Activated CD8-positive, alpha-beta T cell treated with anti-CD3 and anti-CD28 coated beads for 36 hours (primary cell): Measurements from ENCODE around the gene PRR23E. TPM values are rescaled to one million over a fixed set of nuclear protein-coding genes. Genes with fewer than 3 reads are reported as not detected.

Experiments used
- ATAC-seq: fragments of 200-7000 bp; cut with Tn5 transposase; one replicate; pipeline ENCODE4 v1.10.0; 2021; ENCODE audit warnings: mild to moderate bottlenecking, moderate library complexity
- CTCF ChIA-PET: fragments of 350-600 bp; sonication (Branson Sonifier 250); formaldehyde crosslinking; loops from one replicate; lab custom pipeline; 2021; ENCODE audit warnings: antibody characterized with exemption; lab: Charles Lee
- POLR2A ChIA-PET: fragments of 350-600 bp; sonication (Branson Sonifier 250); formaldehyde crosslinking; loops from one replicate; lab custom pipeline; 2021; ENCODE audit warnings: antibody characterized with exemption; lab: Charles Lee
- DNase-seq: peaks from one replicate; pipeline ENCODE4 v3.0.0-alpha.2; 2020
- H3K27ac Mint-ChIP-seq: one replicate; pipeline ENCODE4 v1.8.0; 2021; ENCODE audit warnings: mild to moderate bottlenecking, mixed read lengths
- H3K27me3 Mint-ChIP-seq: one replicate; pipeline ENCODE4 v1.8.0; 2021; ENCODE audit warnings: mixed read lengths
- H3K36me3 Mint-ChIP-seq: one replicate; pipeline ENCODE4 v1.8.0; 2021; ENCODE audit warnings: low read depth, mixed read lengths
- H3K4me1 Mint-ChIP-seq: one replicate; pipeline ENCODE4 v1.8.0; 2021; ENCODE audit warnings: low read depth, mixed read lengths
- H3K4me3 Mint-ChIP-seq: one replicate; pipeline ENCODE4 v1.8.0; 2021; ENCODE audit warnings: mild to moderate bottlenecking, moderate library complexity, mixed read lengths
- H3K9me3 Mint-ChIP-seq: one replicate; pipeline ENCODE4 v1.8.0; 2021; ENCODE audit warnings: mixed read lengths
- intact Hi-C: fragments of 100-400 bp; cut with micrococcal nuclease; formaldehyde crosslinking; loops from one replicate; pipeline ENCODE4 v1.10.0; 2022
- total RNA-seq, 2 experiments: library from RNA; stranded (reverse); gene quantifications; one replicate each; pipeline ENCODE4 v1.2.3, GENCODE V29; 2021
- TF ChIP-seq, protein P1 (sequence below): fragments of 200-600 bp; IDR thresholded peaks from one replicate; pipeline ENCODE4 v1.8.0; 2022; ENCODE audit warnings: antibody characterized with exemption, mild to moderate bottlenecking

The PRR23E gene
- total RNA-seq, 2 experiments from 2014 or later, result not detected

DNA sequence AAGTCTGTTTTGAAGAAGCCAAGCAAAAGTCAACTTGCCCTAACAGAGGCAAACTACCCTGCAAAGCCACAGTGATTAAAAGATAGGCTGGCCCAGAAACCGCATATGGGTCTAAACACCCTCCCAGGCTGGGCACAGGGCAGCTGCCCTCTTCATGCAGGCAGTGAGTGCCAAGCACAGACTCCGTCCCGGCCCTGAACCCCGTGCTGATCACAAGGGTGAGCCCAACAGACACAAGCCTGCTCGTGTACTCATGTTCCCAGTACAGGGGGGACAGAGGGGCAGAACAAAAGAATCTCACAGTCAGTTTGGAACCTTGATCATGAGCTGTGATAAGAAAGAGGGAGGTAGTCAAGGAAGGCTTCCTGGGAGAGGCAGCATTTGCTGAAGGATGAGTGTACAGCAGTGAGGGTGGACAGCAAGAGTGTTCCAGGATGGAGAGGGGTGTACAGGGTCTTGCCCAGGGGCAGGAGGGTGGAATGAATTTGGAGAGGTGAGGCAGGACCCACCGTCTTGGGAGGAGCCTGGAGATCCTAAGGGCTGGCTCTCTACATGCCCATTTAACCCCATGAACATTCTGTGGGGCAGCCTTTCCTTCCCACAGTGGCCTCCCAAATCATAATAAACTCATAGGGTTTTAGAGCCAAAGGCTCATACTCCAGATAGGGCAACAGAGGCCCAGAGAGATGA lies 43.2 kb upstream of the PRR23E start:
- intact Hi-C loops, result no loop called here
- DNase-seq (no peak), ATAC-seq (no peak)
- Mint-ChIP-seq H3K36me3 (no peaks in the 10 kb centered on the region), H3K4me1 (no peaks in the 10 kb centered on the region), H3K27ac (no peak overlapping the region), H3K27me3 (no peaks in the 10 kb centered on the region), H3K9me3 (no peaks in the 10 kb centered on the region), H3K4me3 (no peak overlapping the region)
- ChIA-PET POLR2A (no interaction called here), CTCF (no interaction called here)
- TF ChIP-seq, protein P1, sequence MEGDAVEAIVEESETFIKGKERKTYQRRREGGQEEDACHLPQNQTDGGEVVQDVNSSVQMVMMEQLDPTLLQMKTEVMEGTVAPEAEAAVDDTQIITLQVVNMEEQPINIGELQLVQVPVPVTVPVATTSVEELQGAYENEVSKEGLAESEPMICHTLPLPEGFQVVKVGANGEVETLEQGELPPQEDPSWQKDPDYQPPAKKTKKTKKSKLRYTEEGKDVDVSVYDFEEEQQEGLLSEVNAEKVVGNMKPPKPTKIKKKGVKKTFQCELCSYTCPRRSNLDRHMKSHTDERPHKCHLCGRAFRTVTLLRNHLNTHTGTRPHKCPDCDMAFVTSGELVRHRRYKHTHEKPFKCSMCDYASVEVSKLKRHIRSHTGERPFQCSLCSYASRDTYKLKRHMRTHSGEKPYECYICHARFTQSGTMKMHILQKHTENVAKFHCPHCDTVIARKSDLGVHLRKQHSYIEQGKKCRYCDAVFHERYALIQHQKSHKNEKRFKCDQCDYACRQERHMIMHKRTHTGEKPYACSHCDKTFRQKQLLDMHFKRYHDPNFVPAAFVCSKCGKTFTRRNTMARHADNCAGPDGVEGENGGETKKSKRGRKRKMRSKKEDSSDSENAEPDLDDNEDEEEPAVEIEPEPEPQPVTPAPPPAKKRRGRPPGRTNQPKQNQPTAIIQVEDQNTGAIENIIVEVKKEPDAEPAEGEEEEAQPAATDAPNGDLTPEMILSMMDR, result no peak

DNA sequence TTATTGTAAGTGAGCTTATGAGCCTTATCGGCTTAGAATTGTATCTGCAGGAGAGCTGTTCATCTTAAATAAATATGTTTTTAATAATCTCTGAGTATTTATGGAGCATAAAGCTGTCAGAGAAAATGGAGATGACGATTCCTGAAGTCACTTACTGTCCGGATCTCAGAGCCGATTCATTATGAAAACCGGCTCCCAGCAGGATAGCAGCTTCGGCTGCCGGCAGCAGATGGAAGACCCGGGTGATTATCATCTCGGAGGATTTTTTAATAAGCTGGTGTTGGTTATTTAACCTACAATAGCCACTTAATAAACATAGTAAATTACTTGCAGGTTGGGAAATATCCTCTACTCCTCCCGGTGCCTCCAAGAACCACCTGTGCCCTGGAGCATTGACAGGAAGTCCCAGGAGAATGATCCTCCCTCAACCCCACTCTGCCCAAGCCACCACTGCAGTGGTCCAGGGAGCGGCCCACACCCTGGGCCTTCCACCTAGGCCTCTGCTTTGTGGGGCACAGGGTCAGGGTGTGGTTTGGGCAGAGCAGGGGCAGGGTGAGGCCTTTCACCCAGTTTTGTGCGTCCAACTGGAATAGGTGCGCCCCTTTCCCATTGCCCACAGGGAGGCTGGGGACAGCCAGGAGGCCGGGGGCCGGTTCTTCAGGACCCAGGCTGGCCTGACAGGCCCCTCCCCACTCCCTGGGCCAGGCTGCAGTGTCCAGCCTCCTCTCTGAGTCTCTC lies 42.2 kb upstream of the PRR23E start:
- no peaks in the 10 kb centered on the region for H3K9me3 Mint-ChIP-seq
- no peak overlapping the region for H3K4me3 Mint-ChIP-seq
- H3K4me1 Mint-ChIP-seq, result no peaks in the 10 kb centered on the region
- intact Hi-C loops, result no loop called here
- TF ChIP-seq, protein P1, result no peak
- H3K27me3 Mint-ChIP-seq, result no peaks in the 10 kb centered on the region
- H3K27ac Mint-ChIP-seq, result no peak overlapping the region
- no peak for ATAC-seq
- ChIA-PET CTCF (no interaction called here), POLR2A (interaction anchor here (1.0 kb wide), 1 partner anchor 14 kb away, joined by 4 read pairs; no protein-coding TSS in a partner anchor)
- no peak for DNase-seq
- H3K36me3 Mint-ChIP-seq, result no peaks in the 10 kb centered on the region

DNA sequence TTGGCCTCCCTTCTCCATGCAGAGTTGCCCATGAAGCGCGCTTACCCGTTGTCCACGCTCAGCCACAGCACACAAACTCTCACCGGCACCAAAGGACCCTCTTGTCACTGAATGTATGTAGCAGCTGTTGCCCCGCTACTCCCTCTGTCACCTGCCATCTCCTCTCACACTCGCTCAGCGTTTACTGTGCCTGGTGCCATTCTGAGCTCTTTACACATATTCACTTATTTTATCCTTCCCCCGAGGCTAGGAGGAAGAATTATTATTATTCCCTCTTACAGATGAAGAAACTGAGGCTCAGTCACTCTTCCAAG lies 41.7 kb upstream of the PRR23E start:
- Mint-ChIP-seq H3K27me3 (no peaks in the 10 kb centered on the region), H3K27ac (no peak overlapping the region), H3K36me3 (no peaks in the 10 kb centered on the region), H3K4me3 (no peak overlapping the region), H3K4me1 (no peaks in the 10 kb centered on the region), H3K9me3 (no peaks in the 10 kb centered on the region)
- TF ChIP-seq, protein P1, result no peak
- DNase-seq (no peak), ATAC-seq (no peak)
- ChIA-PET POLR2A (interaction anchor here (1.0 kb wide), 1 partner anchor 15 kb away, joined by 4 read pairs; no protein-coding TSS in a partner anchor), CTCF (no interaction called here)
- intact Hi-C loops, result no loop called here

DNA sequence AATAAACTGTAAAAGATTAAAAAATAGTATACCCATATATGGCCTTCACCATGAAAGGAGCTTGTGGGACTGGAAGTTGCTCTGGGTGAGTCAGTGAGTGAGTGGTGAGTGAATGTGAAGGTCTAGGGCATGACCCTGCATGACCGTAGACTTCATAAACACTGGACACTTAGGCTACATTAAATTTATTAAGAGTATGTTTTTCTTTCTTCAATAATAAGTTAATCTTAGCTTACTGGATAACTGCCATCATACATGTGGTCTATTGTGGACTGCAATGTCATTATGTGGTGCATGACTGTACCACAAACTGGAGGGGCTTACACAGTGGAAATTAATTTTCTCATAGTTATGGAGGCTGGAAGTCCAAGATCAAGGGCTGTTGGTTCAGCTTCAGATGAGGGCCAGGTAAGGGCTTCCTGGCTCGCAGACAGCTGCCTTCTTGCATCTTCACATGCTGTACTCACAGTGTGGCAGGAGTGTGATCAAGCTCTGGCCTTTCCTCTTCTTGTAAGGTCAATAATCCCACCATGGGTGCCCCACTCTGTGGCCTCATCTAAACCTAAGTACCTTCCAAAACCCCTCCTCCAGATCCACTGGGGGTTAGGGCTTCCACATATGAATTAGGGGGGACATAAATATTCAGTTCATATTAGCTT lies 40.8 kb upstream of the PRR23E start:
- intact Hi-C loops, result no loop called here
- Mint-ChIP-seq H3K27ac (no peak overlapping the region), H3K4me3 (no peak overlapping the region), H3K36me3 (no peaks in the 10 kb centered on the region), H3K9me3 (no peaks in the 10 kb centered on the region), H3K27me3 (no peaks in the 10 kb centered on the region), H3K4me1 (no peaks in the 10 kb centered on the region)
- TF ChIP-seq, protein P1, result no peak
- DNase-seq (no peak), ATAC-seq (no peak)
- ChIA-PET CTCF (no interaction called here), POLR2A (interaction anchor here (1.0 kb wide), 1 partner anchor 16 kb away, joined by 4 read pairs; no protein-coding TSS in a partner anchor)
